Stimulated activated CD4-positive, alpha-beta T cell treated with anti-CD3 and anti-CD28 coated beads, Interleukin-12 subunit alpha, Interleukin-12 subunit beta, amount 100 ng/mL, for 24 hours (primary cell): ENCODE data around the gene CCN2.
"Not testable (repeated sequence)": the region's sequence is repeated elsewhere in the genome, so short reads cannot be mapped to it uniquely, and the experiment has no call there.

Source experiments
- DNase-seq, 2 experiments: peaks; one replicate each; pipeline ENCODE4 v3.0.0-alpha.2; 2020; ENCODE audit warnings: low read depth in 2 of 2

The CCN2 gene

DNA sequence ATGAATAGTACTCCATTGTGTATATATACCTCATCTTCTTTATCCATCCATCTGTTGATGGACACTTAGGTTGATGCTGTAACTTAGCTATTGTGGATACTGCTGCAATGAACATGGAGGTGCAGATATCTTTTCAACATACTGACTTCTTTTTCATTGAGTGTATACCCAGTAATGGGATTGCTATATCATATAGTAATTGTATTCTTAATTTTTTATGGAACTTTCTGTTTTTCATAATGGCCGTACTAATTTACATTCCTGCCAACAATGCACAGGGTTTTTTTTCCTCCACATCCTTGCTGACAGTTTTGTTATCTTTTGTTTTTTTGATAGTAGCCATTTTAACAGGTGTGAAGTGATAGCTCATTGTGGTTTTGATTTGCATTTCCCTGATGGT is 5.2 kb downstream of the CCN2 start:
- DNase-seq, result no peak

DNA sequence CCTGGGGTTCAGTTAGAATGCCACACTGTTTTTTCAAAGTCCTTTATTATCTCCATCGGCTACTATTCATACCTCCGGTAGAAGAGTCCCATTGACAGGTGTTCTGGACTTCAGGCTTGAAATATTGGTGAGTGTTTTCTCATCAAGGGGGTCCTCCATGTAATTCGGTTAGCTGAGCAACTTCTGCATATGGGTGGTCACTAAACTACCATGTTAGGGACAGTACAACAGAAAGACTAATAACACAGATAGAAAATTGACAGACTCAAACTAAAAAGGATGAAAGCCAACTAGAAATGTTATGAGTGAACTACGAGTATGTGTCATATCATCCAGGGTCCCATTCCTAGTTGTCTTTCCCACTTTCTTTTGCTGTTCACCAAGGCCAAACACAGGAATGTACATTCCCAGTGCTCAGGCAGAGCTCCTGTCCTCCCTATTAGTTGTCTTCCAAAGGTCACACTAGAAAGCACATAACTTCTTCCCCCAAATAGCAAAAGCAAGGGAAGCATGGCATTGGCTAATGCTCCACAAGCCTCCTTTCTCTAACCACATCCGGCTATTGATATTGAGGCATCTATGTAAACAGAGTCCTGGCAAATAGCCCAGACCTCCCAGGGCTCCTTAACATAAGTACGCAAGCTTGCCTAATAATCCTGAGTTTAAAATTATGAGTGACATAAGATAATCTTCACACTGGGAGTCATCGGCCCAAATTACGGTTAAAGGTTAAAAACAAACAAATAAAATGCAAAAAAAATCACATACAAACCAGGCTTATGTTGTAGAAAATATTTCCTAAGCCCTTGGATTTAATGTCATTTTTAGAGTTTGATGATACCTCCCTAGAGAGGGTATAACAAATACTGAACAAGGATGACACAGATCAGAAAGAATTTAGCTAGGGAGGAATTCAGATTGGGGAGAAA is 13.2 kb downstream of the CCN2 start:
- DNase-seq, result no peak

DNA sequence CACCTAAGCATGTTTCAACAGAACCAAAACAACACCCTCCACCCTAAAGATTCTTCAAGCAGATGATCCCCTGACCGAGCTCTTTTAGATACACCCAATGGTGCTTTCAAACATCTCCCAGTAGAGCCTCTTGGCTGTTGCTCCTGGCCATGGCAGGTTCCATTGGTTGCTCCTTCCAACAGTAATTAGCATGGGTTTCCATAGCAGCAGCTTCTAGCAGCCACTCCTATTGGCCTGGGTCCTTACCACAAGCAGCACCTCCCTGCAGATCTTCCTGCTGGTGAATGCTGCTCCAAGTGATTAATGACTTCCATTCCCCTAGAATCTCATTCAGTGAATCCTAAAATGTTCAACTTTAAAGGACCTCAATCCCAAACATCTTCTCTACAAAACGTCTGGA is 13.9 kb downstream of the CCN2 start:
- no peak for DNase-seq

DNA sequence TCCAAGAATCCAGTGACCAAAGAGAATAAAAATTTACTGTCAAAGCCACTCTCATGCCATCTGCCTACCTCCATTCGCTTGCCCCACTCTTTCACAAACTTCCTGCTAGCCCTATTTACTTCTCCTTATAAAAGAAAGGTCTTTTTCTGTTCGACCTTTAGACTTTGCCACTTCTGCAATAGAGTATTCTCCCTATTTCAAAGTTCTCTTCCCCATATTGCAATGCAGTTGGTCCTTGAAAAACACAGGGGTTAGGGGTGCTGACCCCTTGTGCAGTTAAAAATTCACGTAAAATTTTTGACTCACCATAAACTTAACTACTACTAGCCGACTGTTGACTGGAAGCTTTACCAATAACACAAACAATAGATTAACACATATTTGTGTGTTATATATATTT is 15.0 kb downstream of the CCN2 start:
- no peak for DNase-seq

DNA sequence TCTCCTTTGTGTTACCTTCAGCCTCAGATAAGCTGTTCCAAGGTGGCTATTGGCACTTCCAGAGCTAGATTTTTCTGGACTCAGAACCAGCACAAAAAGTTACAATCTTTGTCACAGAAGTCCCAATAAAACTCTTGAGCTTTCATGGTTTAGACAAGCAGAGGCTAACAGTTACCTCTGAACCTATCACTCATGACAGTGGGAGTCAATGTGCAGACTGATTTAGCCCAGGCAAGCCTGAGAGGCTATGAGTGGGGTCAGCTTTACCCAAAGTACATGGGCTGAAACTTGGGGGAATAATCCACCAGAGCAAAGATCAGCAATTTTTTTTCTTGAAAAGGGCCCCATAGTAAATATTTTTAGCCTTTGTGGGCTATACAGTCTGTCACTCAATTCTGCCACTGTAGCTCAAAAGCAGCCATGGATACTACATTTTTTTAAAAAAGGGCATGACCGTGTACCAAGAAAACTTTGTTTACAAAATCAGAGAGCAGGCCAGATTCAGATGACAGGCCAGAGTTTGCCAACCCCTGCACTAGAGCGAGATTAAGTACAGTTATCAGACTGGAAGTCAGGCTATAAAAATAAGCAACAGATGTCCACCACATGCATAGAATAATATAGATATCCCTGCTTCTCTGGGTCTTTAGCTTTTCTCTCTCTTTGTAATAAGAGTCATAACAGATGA is 20.0 kb downstream of the CCN2 start:
- DNase-seq, result no peak

DNA sequence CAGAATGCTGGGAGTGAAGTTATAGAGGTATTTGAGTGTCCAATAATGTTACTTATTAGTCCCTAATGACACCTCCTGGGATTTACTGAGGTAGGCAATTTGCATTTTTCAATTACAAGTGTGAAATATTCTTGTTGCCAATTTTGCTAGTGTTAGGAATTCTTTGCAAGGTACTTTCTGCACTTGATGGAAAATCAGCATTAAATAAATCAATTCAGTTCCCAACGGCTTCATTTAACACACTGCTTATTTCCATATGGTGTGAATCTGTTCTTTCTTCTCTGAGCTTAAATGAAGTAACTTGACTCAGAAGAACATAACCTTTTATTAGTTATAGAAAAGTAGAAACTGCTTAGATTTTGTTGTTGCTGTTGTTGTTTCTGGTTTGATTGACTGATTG is 21.2 kb downstream of the CCN2 start:
- DNase-seq, result no peak

DNA sequence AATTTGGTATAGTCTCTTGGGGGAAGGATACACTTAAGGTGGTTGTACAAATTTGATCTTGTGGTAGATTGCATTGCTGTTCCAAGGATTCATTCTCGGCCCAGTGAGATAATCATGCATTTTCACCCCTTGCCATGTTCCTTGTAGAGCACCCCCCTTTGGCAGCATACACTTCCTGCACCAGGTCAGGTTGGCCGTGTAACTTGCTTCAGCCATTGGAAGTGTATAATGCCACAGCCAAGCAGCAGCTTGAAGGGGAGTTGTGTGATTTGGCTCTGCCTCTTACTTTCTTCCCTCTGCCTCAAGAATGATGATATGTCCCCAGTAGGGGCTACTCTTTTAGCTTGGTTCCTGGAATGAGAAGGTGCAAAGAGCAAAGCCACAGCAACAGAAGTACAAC is 21.9 kb downstream of the CCN2 start:
- no peak for DNase-seq

DNA sequence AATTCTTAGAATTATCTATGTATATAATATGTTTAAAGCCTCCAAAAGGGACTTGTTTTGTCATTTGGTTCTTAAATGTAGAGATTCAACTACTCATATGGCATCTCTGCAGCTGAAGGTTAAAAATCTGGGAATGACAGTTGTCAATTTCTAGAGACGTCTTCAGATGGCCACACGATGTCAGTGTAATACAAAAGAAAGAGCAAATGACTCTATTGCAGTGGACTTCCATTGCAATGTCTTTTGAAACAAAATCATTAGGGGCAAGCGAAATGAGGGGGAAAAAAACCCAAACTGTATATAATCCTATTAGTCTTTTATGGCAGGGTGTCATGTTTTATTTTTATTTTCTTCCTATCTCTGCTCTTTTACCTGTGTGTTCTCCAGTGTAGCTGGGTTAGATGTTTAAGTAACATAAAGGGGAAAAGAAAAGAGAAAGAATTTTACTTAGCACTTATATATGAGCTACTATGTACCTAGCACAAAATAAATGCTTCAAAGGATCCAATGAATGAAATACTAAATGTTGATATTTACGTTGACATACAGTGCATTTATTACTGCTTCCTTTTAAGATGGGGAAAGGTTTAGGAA is 26.2 kb downstream of the CCN2 start:
- no peak for DNase-seq

DNA sequence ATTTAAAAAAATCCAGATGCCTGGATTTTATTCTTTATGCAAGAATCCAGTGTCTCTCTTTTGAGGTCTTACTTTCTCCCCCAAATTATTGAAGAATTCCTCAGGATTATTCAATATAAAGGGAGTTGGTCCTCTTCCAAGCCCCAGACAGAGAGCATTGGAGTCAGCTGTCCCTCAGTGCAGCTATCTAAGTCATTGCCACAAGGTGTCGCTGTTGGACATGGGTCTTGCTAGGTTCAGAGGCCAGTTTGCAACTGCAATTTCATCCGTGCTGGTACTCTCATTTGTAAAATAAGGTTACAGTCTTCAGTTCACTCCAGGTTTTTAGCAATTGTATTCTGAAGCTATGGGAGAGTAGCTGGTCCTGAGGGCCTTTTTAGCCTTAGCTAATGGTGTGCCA is 27.8 kb downstream of the CCN2 start:
- DNase-seq, result peak in 1 of 2 experiments; percentile 28

DNA sequence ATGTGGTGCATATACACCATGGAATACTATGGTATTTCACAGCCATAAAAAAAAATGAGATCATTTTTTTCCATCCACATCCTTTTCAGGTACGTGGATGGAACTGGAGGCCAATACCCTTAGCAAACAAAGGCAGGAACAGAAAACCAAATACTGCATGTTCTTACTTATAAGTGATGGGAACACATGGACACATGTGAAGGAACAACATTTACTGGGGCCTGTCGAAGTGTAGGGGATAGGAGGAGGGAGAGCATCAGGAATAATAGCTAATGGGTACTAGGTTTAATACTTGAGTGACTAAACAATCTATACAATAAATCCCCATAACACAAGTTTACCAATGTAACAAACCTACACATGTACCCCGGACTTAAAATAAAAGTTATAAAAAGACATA is 30.5 kb downstream of the CCN2 start:
- no peak for DNase-seq

DNA sequence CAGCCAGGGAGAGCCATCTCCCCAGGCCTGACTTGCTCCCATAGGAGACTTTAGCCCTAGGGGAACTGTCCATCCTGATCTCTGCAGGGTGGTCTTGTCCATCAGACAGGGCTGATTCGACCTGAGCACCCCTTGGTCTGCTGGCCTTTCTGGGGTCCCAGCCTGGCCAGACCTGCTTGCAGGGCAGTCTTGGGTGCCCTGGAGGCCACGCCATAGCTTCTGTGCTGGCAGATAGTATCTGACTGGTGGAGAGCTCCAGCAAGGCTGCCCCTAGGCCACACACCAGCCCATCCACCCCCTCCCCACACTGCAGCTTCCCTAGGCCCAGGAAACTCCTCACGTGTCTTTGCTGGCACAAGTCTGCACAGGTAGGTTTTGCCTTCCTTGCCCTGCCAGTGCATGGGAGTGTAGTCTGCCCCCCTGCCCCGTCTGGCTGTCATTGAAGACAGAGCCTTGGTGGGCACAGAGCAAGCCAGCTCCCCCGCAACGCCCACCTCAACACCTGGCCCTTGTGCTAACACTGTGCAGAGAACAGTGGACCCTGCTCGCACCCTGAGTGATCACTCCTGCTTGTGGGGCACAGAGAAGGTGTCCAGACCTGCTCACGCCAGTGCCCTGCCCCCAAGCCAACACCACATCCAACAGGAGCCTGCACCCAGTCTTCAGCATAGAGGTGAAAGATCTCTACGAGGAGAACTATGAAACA is 32.4 kb downstream of the CCN2 start:
- no peak for DNase-seq

DNA sequence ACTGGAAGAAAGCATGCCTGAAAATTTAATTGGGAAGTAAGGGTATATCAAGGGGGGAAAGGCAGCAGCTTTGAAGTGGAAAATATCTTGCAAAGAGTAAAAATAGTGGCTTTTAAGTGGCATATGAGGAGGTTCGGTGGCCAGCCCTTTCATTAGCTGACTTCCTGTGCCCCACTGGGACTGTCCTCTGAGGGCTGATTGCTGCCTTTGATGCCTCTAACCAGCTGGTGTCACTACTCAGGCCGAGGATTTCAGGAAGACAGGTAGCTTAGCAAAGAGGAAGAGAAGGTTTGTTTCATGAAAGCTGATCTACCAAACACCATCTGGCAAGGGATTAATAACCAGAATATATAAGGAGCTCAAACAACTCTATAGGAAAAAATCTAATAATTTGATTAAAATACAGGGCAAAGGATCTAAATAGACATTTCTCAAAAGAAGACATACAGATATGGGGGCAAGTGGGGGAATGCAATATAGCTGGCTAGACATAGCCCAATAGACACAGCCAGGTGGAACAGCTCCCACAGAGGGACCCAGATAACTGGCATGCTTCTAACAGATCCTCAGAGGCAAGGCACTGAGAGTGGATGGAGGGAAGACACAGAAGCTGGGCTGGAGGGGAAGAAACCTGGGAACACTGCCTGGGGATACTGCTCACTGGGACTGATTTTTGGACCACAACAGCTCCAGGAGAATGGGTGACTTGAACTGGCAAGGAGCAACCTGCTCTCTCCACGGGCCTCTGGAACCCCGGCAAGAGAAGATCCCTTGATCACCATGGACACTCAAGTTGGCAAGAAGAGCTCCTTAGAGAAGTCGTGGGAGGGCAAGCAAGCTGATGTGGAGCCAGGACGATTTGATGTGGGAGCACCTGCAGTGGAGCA is 33.2 kb downstream of the CCN2 start:
- no peak for DNase-seq

DNA sequence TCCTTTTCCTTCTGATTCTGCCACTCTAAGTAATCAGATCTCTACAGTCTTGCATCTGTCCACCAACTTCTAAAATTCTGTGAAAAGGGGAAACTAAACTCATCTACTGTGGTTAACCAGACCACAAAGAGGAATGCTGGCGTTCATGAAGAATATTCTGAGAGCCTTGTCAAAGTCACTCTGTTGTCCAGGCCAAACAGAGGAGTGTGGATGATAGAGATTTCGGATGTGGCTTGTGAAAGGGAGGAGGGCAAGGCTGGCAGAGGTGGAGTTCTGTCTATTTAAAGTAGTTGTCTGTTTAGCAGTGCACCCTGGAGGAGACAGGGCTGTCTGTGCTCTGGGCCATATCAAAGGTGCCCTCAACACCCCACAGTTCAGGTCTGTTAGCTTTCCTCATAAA is 33.9 kb downstream of the CCN2 start:
- no peak for DNase-seq

DNA sequence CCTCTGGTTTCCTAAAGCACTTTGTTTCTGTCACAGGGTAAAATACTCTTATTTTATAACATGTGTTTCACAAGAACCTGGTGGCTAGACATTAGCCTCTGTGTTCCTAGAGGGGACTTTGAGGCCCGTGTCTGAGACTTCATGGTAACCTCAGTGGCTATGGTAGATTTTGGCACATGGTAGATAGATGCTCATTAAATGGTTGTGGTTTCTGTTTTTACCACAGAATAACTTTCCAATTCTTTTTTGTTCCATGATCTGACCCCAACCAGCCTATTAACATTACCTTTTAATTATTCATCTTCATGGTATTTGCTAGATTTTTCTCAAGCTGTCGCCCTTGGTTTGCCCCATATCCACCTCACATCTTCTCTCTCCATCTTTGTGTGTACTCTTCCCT is 34.3 kb downstream of the CCN2 start:
- no peak for DNase-seq

DNA sequence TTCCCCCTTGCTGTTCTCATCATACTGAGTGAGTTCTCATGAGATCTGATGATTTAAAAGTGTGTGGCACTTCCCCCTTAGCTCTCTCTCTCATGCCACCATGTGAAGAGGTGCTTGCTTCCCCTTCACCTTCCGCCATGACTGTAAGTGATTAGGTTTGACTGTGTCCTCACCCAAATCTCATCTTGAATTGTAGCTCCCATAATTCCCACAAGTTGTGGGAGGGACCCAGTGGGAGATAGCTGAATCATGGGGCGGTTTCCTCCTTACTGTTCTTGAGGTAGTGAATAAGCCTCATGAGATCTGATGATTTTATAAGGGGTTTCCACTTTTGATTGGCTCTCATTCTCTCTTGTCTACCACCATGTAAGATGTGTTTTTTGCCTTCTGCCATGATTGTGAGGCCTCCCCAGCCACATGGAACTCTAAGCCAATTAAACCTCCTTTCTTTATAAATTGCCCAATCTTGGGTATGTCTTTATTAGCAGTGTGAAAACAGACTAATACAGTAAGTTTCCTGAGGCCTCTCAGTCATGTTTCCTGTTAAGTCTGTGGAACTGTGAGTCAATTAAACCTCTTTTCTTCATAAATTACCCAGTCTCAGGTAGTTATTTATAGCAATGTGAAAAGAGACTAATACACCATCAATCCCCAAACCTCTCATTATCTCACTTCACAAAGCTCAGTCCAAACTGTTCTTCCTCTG is 34.9 kb downstream of the CCN2 start:
- not testable (repeated sequence) for DNase-seq

DNA sequence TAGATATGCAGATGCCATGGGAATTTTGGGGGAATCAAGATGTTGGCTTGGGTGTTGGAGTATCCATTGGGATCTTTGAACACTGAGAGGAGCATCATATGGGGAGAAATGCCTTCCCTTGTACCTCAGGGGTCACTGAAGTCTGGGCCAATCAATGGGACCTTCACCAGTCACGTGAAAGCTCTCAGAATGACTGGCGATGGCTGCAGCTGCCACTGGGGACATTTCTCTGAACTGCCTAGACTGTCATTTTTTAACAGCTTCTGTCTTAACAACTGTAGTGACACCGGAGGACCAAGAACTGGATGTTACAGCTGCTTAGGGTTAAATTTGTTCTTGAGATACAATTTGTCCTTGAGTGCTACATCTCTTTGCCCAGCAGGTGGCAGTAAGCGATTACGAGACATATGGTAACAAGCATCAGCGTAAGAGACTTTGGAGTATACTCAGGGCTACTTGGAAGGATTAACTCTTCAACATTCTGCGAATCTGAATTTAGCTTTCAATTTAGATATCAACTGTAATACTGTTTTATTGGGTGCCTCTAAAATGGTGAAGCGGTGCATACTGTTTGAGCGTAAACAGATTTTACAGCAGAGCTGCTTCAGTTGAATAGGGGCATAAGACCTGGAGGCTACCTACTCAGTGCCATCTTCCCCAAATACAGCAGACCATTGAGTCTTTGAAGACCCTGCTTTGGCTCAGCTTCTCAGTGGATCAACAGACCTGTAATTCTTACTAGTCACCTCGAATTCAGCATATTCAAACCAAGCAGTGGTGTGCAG is 36.0 kb downstream of the CCN2 start:
- DNase-seq, result peak in 1 of 2 experiments; percentile 49

DNA sequence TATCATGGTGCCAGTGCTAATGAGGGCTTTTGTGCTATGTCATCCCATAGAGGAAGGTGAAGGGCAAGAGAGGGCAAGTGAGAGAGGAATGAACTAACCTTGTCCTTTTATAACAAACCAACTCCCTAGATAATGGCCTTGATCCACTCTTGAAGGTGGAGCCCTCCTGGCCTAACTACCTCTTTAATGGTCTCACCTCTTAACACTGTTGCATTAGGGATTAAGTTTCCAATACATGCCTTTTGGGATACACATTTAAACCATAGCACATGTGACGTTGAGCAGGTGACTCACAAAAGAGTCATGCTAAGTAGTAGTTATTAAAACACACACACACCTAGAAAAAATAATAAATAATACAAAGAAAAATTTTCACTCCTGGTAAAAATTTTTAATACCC is 36.9 kb downstream of the CCN2 start:
- no peak for DNase-seq

DNA sequence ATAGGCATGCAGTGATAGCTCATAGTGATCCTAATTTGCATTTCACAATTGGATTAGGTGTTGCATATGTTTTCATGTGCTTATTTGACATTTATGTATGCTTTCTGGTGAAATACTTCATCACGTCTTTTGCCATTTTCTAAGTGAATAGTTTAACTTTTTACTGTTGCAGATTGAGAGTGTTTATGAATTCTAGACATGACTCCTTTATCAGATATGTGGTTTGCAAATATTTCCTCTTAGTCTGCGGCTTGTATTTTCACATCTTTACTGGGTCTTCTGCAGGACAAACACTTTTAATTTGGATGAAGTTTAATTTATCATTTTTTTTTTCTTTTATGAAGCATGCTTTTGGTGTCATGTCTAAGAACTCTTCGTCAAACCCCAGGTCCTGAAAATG is 39.2 kb downstream of the CCN2 start:
- no peak for DNase-seq

DNA sequence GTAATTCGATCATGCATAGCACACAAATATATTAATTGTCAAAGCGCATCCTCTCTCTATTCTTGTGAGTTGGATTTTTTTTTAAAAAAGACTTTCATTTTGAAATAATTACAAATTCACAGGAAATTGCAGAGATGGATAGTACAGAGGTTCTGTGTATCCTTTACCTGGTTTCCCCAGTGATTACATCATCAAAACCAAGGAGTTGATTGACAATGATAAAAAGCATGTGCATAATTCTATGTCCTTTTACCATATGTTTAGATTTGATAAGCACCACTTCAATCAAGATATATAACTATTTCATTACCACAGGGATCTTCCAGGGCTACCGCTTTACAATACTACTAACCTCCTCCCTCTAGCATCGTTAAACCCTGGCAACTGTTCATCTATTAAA is 40.2 kb downstream of the CCN2 start:
- no peak for DNase-seq

DNA sequence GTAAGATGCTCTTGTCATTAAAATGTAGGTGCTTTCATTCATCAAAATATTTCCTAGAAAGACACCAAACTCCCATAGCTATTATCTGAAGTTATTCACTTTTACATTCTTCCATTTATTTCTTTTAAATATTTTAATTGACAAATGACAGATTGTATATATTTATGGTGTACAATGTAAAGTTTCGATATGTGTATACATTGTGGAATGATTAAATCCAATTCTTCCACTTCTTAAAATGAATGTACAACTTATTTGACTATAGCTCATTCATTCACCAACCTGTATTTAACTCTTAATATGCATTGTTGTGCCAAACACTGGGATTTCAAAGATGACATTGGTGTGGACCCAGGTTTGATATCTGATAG is 41.0 kb downstream of the CCN2 start:
- DNase-seq, result no peak
